ENCODE data around the gene UBE2J2.
"Not testable (repeated sequence)": the region's sequence is repeated elsewhere in the genome, so short reads cannot be mapped to it uniquely, and the experiment has no call there.

UBE2J2 gene

GRCh38 chr1:1318131-1318652 lies 44.5 kb upstream of the UBE2J2 start:
- no peak overlapping the region for H3K9ac ChIP-seq (ENCODE audit: insufficient read length)
- H3K9me3 ChIP-seq (ENCODE audit: low read depth, low read length), result no peaks in the 10 kb centered on the region
- H3K4me3 ChIP-seq, result no peak overlapping the region
- DNase-seq (ENCODE audit: low read depth, low spot score), result no peak
- no peak for TF ChIP-seq FOXP2 (optimal IDR thresholded peaks at IDR 0.05; ENCODE audit: control extremely low read depth, extremely low read length, insufficient read depth)
- TF ChIP-seq EZH2 (IDR thresholded peaks at IDR 0.05), result no peak
- TF ChIP-seq POLR2AphosphoS5 (IDR thresholded peaks at IDR 0.05; ENCODE audit: borderline replicate concordance, low read depth, low read length), result no peak
- peak overlapping the region; percentile 40; the same call in 1 of the 2 replicates for H3K27ac ChIP-seq
- H3K36me3 ChIP-seq (ENCODE audit: insufficient read depth, low read length), result peaks cover 32% of the 10 kb centered on the region; the same call in 1 of the 2 replicates

GRCh38 chr1:1317420-1317819 lies 43.8 kb upstream of the UBE2J2 start:
- Histone ChIP-seq H3K4me3 (no peak overlapping the region), H3K36me3 (ENCODE audit: insufficient read depth, low read length) (peaks cover 39% of the 10 kb centered on the region; the same call in 1 of the 2 replicates), H3K27ac (peak overlapping the region; percentile 70; the same call in 1 of the 2 replicates), H3K9me3 (ENCODE audit: low read depth, low read length) (no peaks in the 10 kb centered on the region), H3K9ac (ENCODE audit: insufficient read length) (no peak overlapping the region)
- DNase-seq (ENCODE audit: low read depth, low spot score), result no peak
- TF ChIP-seq FOXP2 (optimal IDR thresholded peaks at IDR 0.05; ENCODE audit: control extremely low read depth, extremely low read length, insufficient read depth) (no peak), EZH2 (IDR thresholded peaks at IDR 0.05) (no peak), POLR2AphosphoS5 (IDR thresholded peaks at IDR 0.05; ENCODE audit: borderline replicate concordance, low read depth, low read length) (no peak)

- not testable (repeated sequence) for H3K9me3 ChIP-seq (ENCODE audit: low read depth, low read length); DNase-seq (ENCODE audit: low read depth, low spot score); H3K27ac ChIP-seq; H3K4me3 ChIP-seq; H3K9ac ChIP-seq (ENCODE audit: insufficient read length)
- H3K36me3 ChIP-seq (ENCODE audit: insufficient read depth, low read length), result peaks cover 48% of the 10 kb centered on the region; the same call in 1 of the 2 replicates
Observed at GRCh38 chr1:1316199-1316598, 42.5 kb upstream of the UBE2J2 start.

- Histone ChIP-seq H3K27ac (no peak overlapping the region), H3K4me3 (no peak overlapping the region), H3K9me3 (ENCODE audit: low read depth, low read length) (no peaks in the 10 kb centered on the region), H3K36me3 (ENCODE audit: insufficient read depth, low read length) (peaks cover 52% of the 10 kb centered on the region; the same call in 1 of the 2 replicates), H3K9ac (ENCODE audit: insufficient read length) (no peak overlapping the region)
- no peak for DNase-seq (ENCODE audit: low read depth, low spot score)
- no peak for TF ChIP-seq FOXP2 (optimal IDR thresholded peaks at IDR 0.05; ENCODE audit: control extremely low read depth, extremely low read length, insufficient read depth)
- TF ChIP-seq POLR2AphosphoS5 (IDR thresholded peaks at IDR 0.05; ENCODE audit: borderline replicate concordance, low read depth, low read length), result no peak
- TF ChIP-seq EZH2 (IDR thresholded peaks at IDR 0.05), result no peak
Observed at GRCh38 chr1:1315435-1315954, 41.8 kb upstream of the UBE2J2 start.

GRCh38 chr1:1314678-1315335 lies 41.2 kb upstream of the UBE2J2 start:
- Histone ChIP-seq H3K36me3 (ENCODE audit: insufficient read depth, low read length) (peaks cover 52% of the 10 kb centered on the region; the same call in 1 of the 2 replicates), H3K9ac (ENCODE audit: insufficient read length) (no peak overlapping the region), H3K9me3 (ENCODE audit: low read depth, low read length) (no peaks in the 10 kb centered on the region), H3K27ac (no peak overlapping the region), H3K4me3 (no peak overlapping the region)
- no peak for TF ChIP-seq EZH2 (IDR thresholded peaks at IDR 0.05)
- no peak; the same call in 1 of the 2 replicates for TF ChIP-seq POLR2AphosphoS5 (IDR thresholded peaks at IDR 0.05; ENCODE audit: borderline replicate concordance, low read depth, low read length)
- TF ChIP-seq FOXP2 (optimal IDR thresholded peaks at IDR 0.05; ENCODE audit: control extremely low read depth, extremely low read length, insufficient read depth), result no peak
- DNase-seq (ENCODE audit: low read depth, low spot score), result no peak

- peaks cover 47% of the 10 kb centered on the region; the same call in 1 of the 2 replicates for H3K36me3 ChIP-seq (ENCODE audit: insufficient read depth, low read length)
Observed at GRCh38 chr1:1314237-1314586, 40.6 kb upstream of the UBE2J2 start.

GRCh38 chr1:1313500-1314236 lies 40.0 kb upstream of the UBE2J2 start:
- H3K9me3 ChIP-seq (ENCODE audit: low read depth, low read length), result no peaks in the 10 kb centered on the region
- TF ChIP-seq POLR2AphosphoS5 (IDR thresholded peaks at IDR 0.05; ENCODE audit: borderline replicate concordance, low read depth, low read length), result peak; percentile 2; the same call in 1 of the 2 replicates
- no peak for TF ChIP-seq EZH2 (IDR thresholded peaks at IDR 0.05)
- no peak for DNase-seq (ENCODE audit: low read depth, low spot score)
- H3K4me3 ChIP-seq, result no peak overlapping the region
- no peak overlapping the region for H3K9ac ChIP-seq (ENCODE audit: insufficient read length)
- peaks cover 44% of the 10 kb centered on the region; the same call in 1 of the 2 replicates for H3K36me3 ChIP-seq (ENCODE audit: insufficient read depth, low read length)
- H3K27ac ChIP-seq, result no peak overlapping the region

More at GRCh38 chr1:1314237-1314586, 40.6 kb upstream of the UBE2J2 start:
- no peak overlapping the region for H3K4me3 ChIP-seq
- H3K9ac ChIP-seq (ENCODE audit: insufficient read length), result no peak overlapping the region
- no peaks in the 10 kb centered on the region for H3K9me3 ChIP-seq (ENCODE audit: low read depth, low read length)
- H3K27ac ChIP-seq, result no peak overlapping the region
- TF ChIP-seq EZH2 (IDR thresholded peaks at IDR 0.05) (no peak), FOXP2 (optimal IDR thresholded peaks at IDR 0.05; ENCODE audit: control extremely low read depth, extremely low read length, insufficient read depth) (no peak), POLR2AphosphoS5 (IDR thresholded peaks at IDR 0.05; ENCODE audit: borderline replicate concordance, low read depth, low read length) (no peak)
- DNase-seq (ENCODE audit: low read depth, low spot score), result no peak
